Astrocyte of the cerebellum (primary cell): ENCODE data around the gene PRELID1.

ENCODE experiments used
- DNase-seq: peaks from one replicate; pipeline ENCODE4 v3.0.0-alpha.2; 2011; ENCODE audit warnings: low read depth
- H3K4me3 ChIP-seq: 2 replicates; pipeline ENCODE4 v1.5.1; 2011; ENCODE audit warnings: mild to moderate bottlenecking, low read depth, low read length, moderate library complexity
- in situ Hi-C: cut with HindIII; loops from 2 replicates; pipeline ENCODE4 v1.10.0; 2017; ENCODE audit warnings: low sequenced_read_pairs
- TF ChIP-seq, protein P1 (sequence below): IDR thresholded peaks from 2 replicates; pipeline ENCODE4 v1.5.1; 2012; ENCODE audit warnings: low read length, low read depth, moderate library complexity, mild to moderate bottlenecking; ENCODE audit errors: missing control alignments

PRELID1 gene

GRCh38 chr5:177344891-177345290, 41.3 kb downstream of the PRELID1 start:
- in situ Hi-C loops = loop anchor here (5.0 kb wide), 1 partner anchor 62 kb away; the partner anchor contains the start of gene F12
- no peak for DNase-seq
- H3K4me3 ChIP-seq = no peak overlapping the region
- TF ChIP-seq, protein P1, sequence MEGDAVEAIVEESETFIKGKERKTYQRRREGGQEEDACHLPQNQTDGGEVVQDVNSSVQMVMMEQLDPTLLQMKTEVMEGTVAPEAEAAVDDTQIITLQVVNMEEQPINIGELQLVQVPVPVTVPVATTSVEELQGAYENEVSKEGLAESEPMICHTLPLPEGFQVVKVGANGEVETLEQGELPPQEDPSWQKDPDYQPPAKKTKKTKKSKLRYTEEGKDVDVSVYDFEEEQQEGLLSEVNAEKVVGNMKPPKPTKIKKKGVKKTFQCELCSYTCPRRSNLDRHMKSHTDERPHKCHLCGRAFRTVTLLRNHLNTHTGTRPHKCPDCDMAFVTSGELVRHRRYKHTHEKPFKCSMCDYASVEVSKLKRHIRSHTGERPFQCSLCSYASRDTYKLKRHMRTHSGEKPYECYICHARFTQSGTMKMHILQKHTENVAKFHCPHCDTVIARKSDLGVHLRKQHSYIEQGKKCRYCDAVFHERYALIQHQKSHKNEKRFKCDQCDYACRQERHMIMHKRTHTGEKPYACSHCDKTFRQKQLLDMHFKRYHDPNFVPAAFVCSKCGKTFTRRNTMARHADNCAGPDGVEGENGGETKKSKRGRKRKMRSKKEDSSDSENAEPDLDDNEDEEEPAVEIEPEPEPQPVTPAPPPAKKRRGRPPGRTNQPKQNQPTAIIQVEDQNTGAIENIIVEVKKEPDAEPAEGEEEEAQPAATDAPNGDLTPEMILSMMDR = no peak

DNA sequence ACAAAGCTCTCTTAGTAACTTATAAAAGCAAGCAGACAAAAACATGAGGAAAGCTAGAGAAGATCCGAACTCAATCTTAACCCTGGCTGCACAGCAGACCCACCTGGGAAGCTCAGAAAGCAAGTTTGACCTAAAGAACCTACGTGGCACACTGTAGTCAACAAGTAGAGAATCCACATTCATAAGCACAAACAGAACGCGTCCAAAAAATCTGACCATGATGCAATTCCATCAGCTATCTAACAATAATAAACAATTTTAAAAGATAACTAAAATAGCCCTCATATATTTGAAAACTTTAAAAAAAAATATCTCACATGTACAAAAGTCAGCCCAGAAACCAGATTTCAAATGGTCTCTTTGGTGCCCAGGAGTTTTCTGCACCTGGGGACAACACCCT, 43.2 kb downstream of the PRELID1 start:
- in situ Hi-C loops = loop anchor here (5.0 kb wide), 1 partner anchor 60 kb away; the partner anchor contains the start of gene F12
- no peak for DNase-seq
- no peak overlapping the region for H3K4me3 ChIP-seq
- TF ChIP-seq, protein P1 = no peak

GRCh38 chr5:177347699-177348098, 44.1 kb downstream of the PRELID1 start:
- TF ChIP-seq, protein P1 = no peak
- in situ Hi-C loops = loop anchor here (5.0 kb wide), 1 partner anchor 60 kb away; the partner anchor contains the start of gene F12
- no peak overlapping the region for H3K4me3 ChIP-seq
- no peak for DNase-seq

DNA sequence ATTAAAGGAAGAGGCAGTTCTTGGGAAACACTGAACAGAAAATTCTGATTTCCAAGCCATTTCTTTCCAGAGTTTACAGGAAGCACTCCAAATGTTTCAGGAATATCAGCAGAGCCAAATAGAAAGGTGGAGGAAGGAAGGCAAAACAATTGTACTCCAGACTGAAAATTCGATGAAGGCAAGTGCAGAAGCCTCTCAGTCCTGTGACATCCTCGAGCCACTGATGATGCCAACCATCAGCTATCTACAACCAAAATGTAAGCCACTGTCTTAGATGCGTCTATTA, 45.7 kb downstream of the PRELID1 start:
- in situ Hi-C loops = loop anchor here (5.0 kb wide), 1 partner anchor 58 kb away; the partner anchor contains the start of gene F12
- TF ChIP-seq, protein P1 = no peak
- H3K4me3 ChIP-seq = no peak overlapping the region
- DNase-seq = no peak

DNA sequence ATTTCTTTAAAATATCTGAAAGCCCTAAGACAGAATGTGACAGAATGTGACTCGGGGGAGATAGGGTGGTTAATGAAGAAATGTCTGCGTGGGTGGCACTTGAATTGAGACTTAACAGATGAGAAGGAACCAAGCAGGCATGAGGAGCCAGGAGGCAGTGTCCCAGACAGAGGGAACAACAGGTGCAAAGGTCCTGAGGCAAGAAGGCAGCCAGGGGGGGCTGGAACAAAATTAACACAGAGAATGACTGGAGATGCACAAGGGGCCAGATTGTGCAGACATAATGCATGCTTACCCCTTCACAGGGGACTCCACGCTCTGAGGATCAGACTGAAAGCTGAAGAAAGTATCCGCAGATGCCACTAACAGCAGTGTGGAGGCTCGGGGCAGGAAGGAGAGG, 46.2 kb downstream of the PRELID1 start:
- peak overlapping the region; percentile 100 for H3K4me3 ChIP-seq
- no peak for DNase-seq
- in situ Hi-C loops = loop anchor here (5.0 kb wide), 1 partner anchor 58 kb away; the partner anchor contains the start of gene F12
- TF ChIP-seq, protein P1 = no peak

DNA sequence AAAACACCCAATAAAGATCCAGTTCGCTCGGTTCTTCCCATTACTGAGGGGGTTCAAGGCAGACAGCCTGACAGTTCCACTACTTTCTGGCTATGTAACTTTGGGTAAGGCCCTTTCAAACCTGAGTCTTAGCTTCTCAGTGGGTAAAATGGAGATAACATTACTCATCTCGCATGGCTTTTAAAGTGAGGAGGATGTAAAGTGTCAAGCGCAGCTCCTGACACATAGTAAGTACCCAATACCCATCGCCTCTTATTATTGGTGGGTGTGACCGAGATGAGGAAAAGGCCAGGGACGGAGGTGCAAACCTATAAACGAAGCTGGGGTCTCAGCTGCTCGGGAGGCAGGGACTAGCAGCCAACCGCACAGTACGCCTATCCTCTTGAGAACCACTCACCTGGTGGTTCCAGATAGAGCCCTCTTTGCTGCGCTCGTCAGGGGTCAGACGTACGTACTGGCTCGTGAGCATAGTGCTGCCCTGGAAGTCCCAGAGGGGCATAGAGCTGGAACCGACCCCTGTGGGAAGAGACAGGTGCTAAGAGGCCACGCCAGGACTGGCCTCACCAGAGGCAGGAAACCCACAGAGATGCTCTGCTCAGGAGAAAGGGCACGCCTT, 47.3 kb downstream of the PRELID1 start:
- peak overlapping the region; percentile 100 for H3K4me3 ChIP-seq
- no peak for DNase-seq
- TF ChIP-seq, protein P1 = no peak
- in situ Hi-C loops = no loop called here
